Measurements from ENCODE around the gene DNAH17. TPM values are rescaled to one million over a fixed set of nuclear protein-coding genes. Genes with fewer than 3 reads are reported as not detected.

The DNAH17 gene
- total RNA-seq, 1 experiment from 2014 or later, result 0.13 TPM

- H3K79me2 ChIP-seq (ENCODE audit: insufficient read depth, low read length), result no peaks in the 10 kb centered on the region
- no peaks in the 10 kb centered on the region for H3K27me3 ChIP-seq (ENCODE audit: insufficient read depth, low read length)
- H3K27me3 Mint-ChIP-seq (ENCODE audit: low read depth), result no peaks in the 10 kb centered on the region
- H3K9me3 ChIP-seq (ENCODE audit: control insufficient read depth, low read depth, low read length), result no peaks in the 10 kb centered on the region
- no peaks in the 10 kb centered on the region for H3K79me1 ChIP-seq (ENCODE audit: insufficient read depth, low read depth, low read length, poor library complexity, severe bottlenecking)
- no peak overlapping the region for H2BK15ac ChIP-seq (ENCODE audit: low read depth, low read length)
- no peak overlapping the region for H2BK5ac ChIP-seq (ENCODE audit: insufficient read length, low read length)
- no peak overlapping the region for H2AK5ac ChIP-seq (ENCODE audit: insufficient read length, low read length)
- no peak for TF ChIP-seq CTCF (conservative IDR thresholded peaks at IDR 0.05)
- no peak overlapping the region for H2BK20ac ChIP-seq (ENCODE audit: low read depth, low read length, poor library complexity, severe bottlenecking)
- H3K23ac ChIP-seq (ENCODE audit: insufficient read length, low read depth, low read length), result no peak overlapping the region
- H3K9ac ChIP-seq (ENCODE audit: extremely low read depth, insufficient read length, low read length), result no peak overlapping the region
- H3K9me3 Mint-ChIP-seq, result no peaks in the 10 kb centered on the region
- no peak overlapping the region for H3K18ac ChIP-seq (ENCODE audit: insufficient read length, low read depth, low read length)
- H4K91ac ChIP-seq (ENCODE audit: insufficient read length, low read depth, low read length), result no peak overlapping the region
- no peak overlapping the region for H3K27ac ChIP-seq (ENCODE audit: insufficient read length, low read depth, low read length)
- no peak overlapping the region for H3K4me2 ChIP-seq (ENCODE audit: insufficient read depth, insufficient read length, low read length)
- no peaks in the 10 kb centered on the region for H4K20me1 ChIP-seq (ENCODE audit: control insufficient read depth, insufficient read depth, insufficient read length)
- no peak overlapping the region for H2BK12ac ChIP-seq (ENCODE audit: insufficient read length, low read depth, low read length)
- no peak overlapping the region for H2BK120ac ChIP-seq (ENCODE audit: low read depth, low read length, poor library complexity, severe bottlenecking)
- H4K8ac ChIP-seq (replicated peaks; ENCODE audit: insufficient read length, low read depth, low read length), result no peak overlapping the region
- H3T11ph ChIP-seq (ENCODE audit: low read length), result no peak overlapping the region
- WGBS (ENCODE audit: extremely low coverage, insufficient read length, low lambda C conversion rate), result no CpG with 5 or more reads among the region's 20 CpGs
- H3K23me2 ChIP-seq (ENCODE audit: insufficient read length, low read depth, low read length, poor library complexity, severe bottlenecking), result no peaks in the 10 kb centered on the region
- no peak overlapping the region for H3K56ac ChIP-seq (ENCODE audit: insufficient read length, low read depth, low read length)
- H3K27ac Mint-ChIP-seq, result no peak overlapping the region
- H3K4me3 Mint-ChIP-seq, result no peak overlapping the region
- H3K4ac ChIP-seq (ENCODE audit: low read depth, low read length), result no peak overlapping the region
- no peak for DNase-seq
- no peak overlapping the region for H4K5ac ChIP-seq (ENCODE audit: insufficient read length, low read depth, low read length)
- no peaks in the 10 kb centered on the region for H3K4me1 Mint-ChIP-seq
- no peaks in the 10 kb centered on the region for H3K36me3 Mint-ChIP-seq (ENCODE audit: insufficient read depth in 1 of 3, low read depth in 3 of 3)
- no peak overlapping the region for H3K14ac ChIP-seq (ENCODE audit: insufficient read depth, low read length)
- H3K4me1 ChIP-seq (ENCODE audit: insufficient read depth, low read length), result no peaks in the 10 kb centered on the region
- H2AFZ ChIP-seq (ENCODE audit: low read length), result no peak overlapping the region
These were observed 122.8 kb downstream of the DNAH17 start for GRCh38 chr17:78454346-78454745.

Measured in H9 (cell line).